Dermis microvascular lymphatic vessel endothelial cell (primary cell): Measurements from ENCODE around the gene ZNF892. TPM values are rescaled to one million over a fixed set of nuclear protein-coding genes. Genes with fewer than 3 reads are reported as not detected.
A peak's percentile ranks its signal among the peaks of the same experiment; 100 is the strongest.
"Not testable (repeated sequence)": the region's sequence is repeated elsewhere in the genome, so short reads cannot be mapped to it uniquely, and the experiment has no call there.

Source experiments
- DNase-seq, 2 donors: peaks; one replicate each; pipeline versions ENCODE4 v3.0.0 to v3.0.0-alpha.2; 2010; ENCODE audit warnings: low read depth in 2 of 2
- total RNA-seq: library from RNA; depleted of rRNA; stranded (reverse); fragments of >200 nt; gene quantifications from 2 replicates; pipeline ENCODE4 v1.2.1, GENCODE V29; 2014

Gene ZNF892
- total RNA-seq, 1 donor from 2014 or later = 3.6 TPM

DNA sequence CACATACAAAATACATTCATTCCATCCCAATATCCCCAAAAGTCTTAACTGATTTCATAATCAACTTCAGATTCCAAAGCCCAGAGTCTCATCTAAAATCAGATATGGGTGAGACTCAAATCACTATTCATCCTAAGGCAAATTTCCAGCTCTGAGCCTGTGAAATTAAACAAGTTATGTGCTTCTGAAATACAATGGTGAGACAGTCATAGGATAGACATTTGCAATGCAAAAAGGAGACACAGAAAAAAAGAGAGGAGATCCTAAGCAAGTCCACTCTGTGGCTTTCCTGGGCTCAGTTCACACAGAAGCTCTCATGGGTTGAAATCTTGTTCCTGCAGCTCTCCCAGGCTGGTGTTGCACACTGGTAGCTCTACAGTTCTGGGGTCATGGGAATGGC lies 18.3 kb downstream of the ZNF892 start:
- no peak for DNase-seq

DNA sequence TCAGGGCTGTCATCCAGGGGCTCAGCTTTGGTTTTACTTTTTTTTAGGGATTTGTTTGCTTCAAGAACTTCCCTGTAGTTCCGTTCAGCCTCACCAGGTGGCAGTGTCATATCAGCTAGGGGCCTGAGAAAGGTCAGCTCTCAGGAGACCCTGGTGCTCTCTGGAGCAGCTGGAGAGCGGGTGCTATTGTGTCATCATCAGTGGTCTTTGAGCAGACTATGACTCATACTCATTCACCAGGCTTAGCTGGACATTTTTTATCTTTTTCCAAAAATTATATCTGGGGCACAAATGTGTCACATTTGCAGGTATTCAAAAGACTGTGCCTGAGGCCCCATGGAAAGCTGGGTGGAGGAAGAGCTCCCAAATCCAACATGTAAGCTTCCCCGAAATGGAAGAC lies 24.4 kb downstream of the ZNF892 start:
- peak; percentile 26 to 62 for DNase-seq

DNA sequence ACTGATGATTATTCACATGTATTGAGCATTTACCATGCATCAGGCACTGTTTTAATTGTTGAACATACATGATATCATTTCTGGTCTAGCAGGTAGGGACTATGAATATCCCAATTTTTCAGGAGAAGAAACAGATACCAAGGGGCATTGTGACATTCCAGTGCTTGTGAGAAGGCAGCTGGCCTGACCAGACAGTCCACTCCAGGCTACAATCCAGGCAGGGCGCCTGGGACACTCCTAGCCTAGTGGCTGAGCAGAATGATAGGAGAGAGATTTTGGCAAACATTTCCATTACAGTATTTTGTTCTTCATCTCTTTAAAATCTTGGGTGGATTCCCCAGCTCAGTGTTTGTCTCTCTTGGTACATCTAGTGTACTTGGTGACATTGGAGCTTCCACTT lies 24.9 kb downstream of the ZNF892 start:
- no peak for DNase-seq

DNA sequence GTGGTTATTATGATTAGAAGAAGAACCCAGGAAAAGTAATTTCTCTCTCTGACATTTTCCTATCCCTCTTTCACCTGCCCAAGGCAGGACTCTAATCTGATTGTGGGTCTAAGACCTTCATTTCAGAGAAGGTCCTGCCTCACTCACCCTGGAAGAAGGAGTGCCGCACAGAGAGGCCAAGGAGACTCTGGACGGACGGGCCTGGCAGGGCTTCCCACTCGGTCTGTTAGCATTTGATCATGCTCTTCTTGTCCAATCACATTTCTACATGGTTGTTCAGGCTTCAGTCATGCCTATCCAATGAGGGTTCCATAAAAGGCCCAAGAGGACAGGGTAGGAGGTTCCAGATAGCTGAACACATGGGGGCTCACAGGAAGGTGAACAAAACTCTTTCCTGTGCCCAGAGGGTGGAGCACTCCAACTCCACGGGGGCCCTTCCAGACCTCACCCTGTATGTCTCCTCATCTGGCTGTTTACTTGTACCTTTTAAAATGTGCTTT lies 27.0 kb downstream of the ZNF892 start:
- DNase-seq = no peak

DNA sequence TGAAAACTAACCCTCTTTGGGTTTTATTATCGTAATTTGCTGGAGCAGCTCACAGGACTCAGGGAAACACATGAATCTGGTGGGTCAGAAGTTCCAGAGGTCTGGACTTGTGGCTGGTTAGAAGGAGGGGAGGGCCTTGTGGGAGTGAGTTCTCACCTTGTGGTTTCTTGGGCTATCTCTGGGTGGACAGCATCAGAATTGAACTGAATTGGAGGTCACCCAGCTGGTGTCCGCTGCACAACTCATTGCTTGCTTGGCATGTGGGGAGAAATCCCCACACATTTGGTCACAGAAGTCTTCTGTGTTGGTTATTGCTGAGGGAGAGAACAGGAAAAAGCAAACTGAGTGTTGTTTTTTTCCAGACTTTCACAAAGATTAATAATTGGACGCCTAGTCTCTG lies 27.5 kb downstream of the ZNF892 start:
- DNase-seq = no peak

DNA sequence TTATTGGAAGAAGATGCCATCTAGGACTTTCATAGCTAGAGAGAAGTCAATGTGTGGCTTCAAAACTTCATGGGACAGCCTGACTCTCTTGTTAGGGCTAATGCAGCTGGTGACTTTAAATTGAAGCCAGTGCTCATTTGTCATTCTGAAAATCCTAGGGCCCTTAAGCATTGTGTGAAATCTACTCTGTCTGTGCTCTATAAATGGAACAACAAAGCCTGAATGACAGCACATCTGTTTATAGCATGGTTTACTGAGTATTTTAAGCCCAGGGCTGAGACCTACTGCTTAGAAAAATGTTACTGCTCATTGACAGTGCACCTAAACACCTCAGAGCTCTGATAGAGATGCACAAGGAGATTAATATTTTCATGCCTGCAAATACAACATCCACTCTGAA lies 30.8 kb downstream of the ZNF892 start:
- DNase-seq = no peak

DNA sequence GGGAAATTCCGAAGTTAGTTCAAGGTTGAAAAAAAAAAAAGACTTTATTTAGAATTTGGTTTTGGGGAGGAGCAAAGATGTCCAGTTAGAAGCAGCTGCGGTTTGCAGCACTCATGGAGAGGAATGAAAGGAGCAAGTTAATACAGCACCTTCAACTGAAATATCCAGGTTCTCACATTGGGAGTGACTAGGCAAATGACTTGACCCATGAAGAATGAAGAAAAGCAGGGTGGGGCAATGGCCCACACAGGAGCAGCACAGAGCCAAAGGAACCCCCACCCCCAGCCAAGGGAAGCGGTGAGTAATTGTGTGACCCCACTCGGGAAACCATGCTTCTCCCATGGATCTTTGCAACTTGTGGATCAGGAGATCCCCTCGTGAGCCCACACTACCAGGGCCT lies 32.8 kb downstream of the ZNF892 start:
- no peak for DNase-seq

DNA sequence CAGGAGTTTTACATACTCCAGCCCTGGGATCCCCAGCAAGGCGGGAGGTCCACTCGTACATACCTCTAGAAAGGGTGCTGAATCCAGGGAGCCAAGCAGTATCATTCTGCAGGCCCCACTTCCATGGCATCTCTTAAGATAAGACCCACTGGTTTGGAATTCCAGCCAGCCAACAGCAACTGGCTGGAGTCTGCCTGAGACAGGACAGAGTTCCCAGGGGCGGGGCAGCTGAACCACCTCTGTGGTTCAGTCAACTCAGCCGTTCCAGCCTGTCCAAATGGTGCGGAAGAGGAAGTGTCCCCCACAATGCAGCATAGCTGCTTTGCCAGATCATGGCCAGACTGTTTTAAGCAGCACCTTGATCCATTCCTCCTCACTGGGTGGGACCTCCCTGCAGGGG lies 33.2 kb downstream of the ZNF892 start:
- DNase-seq = no peak

DNA sequence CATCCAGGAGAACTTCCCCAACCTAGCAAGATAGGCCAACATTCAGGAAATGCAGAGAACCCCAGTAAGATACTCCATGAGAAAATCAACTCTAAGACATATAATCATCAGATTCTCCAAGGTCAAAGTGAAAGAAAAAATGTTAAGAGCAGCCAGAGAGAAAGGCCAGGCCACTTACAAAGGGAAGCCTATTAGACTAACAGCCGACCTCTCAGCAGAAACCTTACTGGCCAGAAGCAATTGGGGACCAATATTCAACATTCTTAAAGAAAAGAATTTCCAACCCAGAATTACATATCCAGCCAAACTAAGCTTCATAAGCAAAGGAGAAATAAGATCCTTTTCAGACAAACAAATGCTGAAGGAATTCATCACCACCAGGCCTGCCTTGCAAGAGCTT lies 34.8 kb downstream of the ZNF892 start:
- DNase-seq = not testable (repeated sequence)

Other genes starting within 250 kb of the ZNF892 start
- gene MAL, start 181.8 kb upstream of the ZNF892 start, total RNA-seq = not detected in 2 replicates
- 35.4 and 36.3 TPM in 2 replicates for gene MRPS5, start 85.7 kb upstream of the ZNF892 start, total RNA-seq
- gene ZNF514, start 47.7 kb upstream of the ZNF892 start, total RNA-seq = 6.3 and 9.1 TPM in 2 replicates
- 5.3 and 8.1 TPM in 2 replicates for gene ZNF2, start 41.7 kb upstream of the ZNF892 start, total RNA-seq
- gene PROM2, start 66.9 kb downstream of the ZNF892 start, total RNA-seq = under 0.01 and 0.13 TPM in 2 replicates
- gene KCNIP3, start 89.8 kb downstream of the ZNF892 start, total RNA-seq = 0.13 TPM in 2 replicates
- gene FAHD2A, start 195.2 kb downstream of the ZNF892 start, total RNA-seq = 26.4 and 27.3 TPM in 2 replicates